Hepatocyte (in vitro differentiated cells): ENCODE measurements around the gene FIS1. TPM values are rescaled to one million over a fixed set of nuclear protein-coding genes. Genes with fewer than 3 reads are reported as not detected.

Experiments used
- DNase-seq: peaks from one replicate; pipeline ENCODE4 v3.0.0-alpha.2; 2016; ENCODE audit warnings: low spot score
- H2AFZ ChIP-seq: fragments of 200-600 bp; sonication (generic); 2 replicates; pipeline ENCODE4 v1.6.0; 2016; ENCODE audit warnings: antibody characterized with exemption, mild to moderate bottlenecking
- H3K27ac ChIP-seq: fragments of 200-600 bp; sonication (generic); 2 replicates; pipeline ENCODE4 v1.5.1; 2016; ENCODE audit warnings: mild to moderate bottlenecking
- H3K27me3 ChIP-seq: fragments of 200-600 bp; sonication (generic); 2 replicates; pipeline ENCODE4 v1.6.1; 2016
- H3K36me3 ChIP-seq: fragments of 200-600 bp; sonication (generic); replicated peaks from 2 replicates; pipeline ENCODE4 v1.5.1; 2016; ENCODE audit warnings: low read depth; ENCODE audit not compliant: insufficient read depth
- H3K4me1 ChIP-seq: fragments of 200-600 bp; sonication (generic); 2 replicates; pipeline ENCODE4 v1.5.1; 2016; ENCODE audit warnings: mild to moderate bottlenecking, moderate library complexity; ENCODE audit not compliant: insufficient read depth
- H3K4me2 ChIP-seq: fragments of 200-600 bp; sonication (generic); 2 replicates; pipeline ENCODE4 v1.6.0; 2016
- H3K4me3 ChIP-seq: fragments of 200-600 bp; sonication (generic); 2 replicates; pipeline ENCODE4 v1.5.1; 2016; ENCODE audit warnings: mild to moderate bottlenecking
- H3K79me2 ChIP-seq: fragments of 200-600 bp; sonication (generic); 2 replicates; pipeline ENCODE4 v1.6.0; 2017; ENCODE audit warnings: mild to moderate bottlenecking
- H3K9me2 ChIP-seq: fragments of 200-600 bp; sonication (generic); replicated peaks from 2 replicates; pipeline ENCODE4 v1.6.0; 2017; ENCODE audit warnings: mild to moderate bottlenecking; ENCODE audit not compliant: insufficient read depth
- H3K9me3 ChIP-seq: fragments of 200-600 bp; sonication (generic); 2 replicates; pipeline ENCODE4 v1.5.1; 2016; ENCODE audit warnings: low read depth, mild to moderate bottlenecking
- H4K20me1 ChIP-seq: fragments of 200-600 bp; sonication (generic); 2 replicates; pipeline ENCODE4 v1.6.0; 2016; ENCODE audit warnings: mild to moderate bottlenecking; ENCODE audit not compliant: insufficient read depth, poor library complexity, severe bottlenecking
- EZH2 ChIP-seq: fragments of 200-600 bp; sonication (generic); IDR thresholded peaks from 2 replicates; pipeline ENCODE4 v1.6.1; 2016; ENCODE audit warnings: antibody characterized with exemption, mild to moderate bottlenecking, borderline replicate concordance
- EZH2phosphoT487 ChIP-seq: fragments of 200-600 bp; sonication (generic); IDR thresholded peaks from one replicate; pipeline ENCODE4 v1.6.1; 2018; ENCODE audit warnings: antibody characterized with exemption, mild to moderate bottlenecking, low read depth, moderate library complexity; ENCODE audit not compliant: unreplicated experiment, severe bottlenecking
- WGBS: methylation state at CpG from one replicate; pipeline ENCODE4 v1.1.6; 2016; ENCODE audit warnings: low lambda C conversion rate; ENCODE audit errors: missing lambda C conversion rate; 5-methylcytosine and 5-hydroxymethylcytosine counted together
- polyA plus RNA-seq: library from polyadenylated mRNA; unstranded; fragments of >200 nt; fragmentation: Nextera tagmentation; extraction: Ambion mirVana; gene quantifications from 2 replicates; pipeline ENCODE4 v1.2.1, GENCODE V29; 2016
- total RNA-seq: library from RNA; depleted of rRNA; stranded (reverse); fragments of >200 nt; gene quantifications from 2 replicates; pipeline ENCODE4 v1.2.3, GENCODE V29; 2014
- TF ChIP-seq, protein P1 (sequence below): fragments of 200-600 bp; sonication (generic); IDR thresholded peaks from 2 replicates; pipeline ENCODE4 v1.5.1; 2016; ENCODE audit warnings: antibody characterized with exemption, mild to moderate bottlenecking; ENCODE audit not compliant: poor library complexity

Gene FIS1
- total and polyA plus RNA-seq, 2 experiments from 2014 or later: 150 to 193 TPM

GRCh38 chr7:101251871-101252659, 7.2 kb upstream of the FIS1 start:
- no peaks in the 10 kb centered on the region for H3K27me3 ChIP-seq
- peak overlapping the region; percentile 83 for H3K4me2 ChIP-seq
- peaks cover 40% of the 10 kb centered on the region for H3K79me2 ChIP-seq
- no peaks in the 10 kb centered on the region for H3K9me3 ChIP-seq
- 1% methylated on average over 46 of the region's 55 CpGs for WGBS
- H2AFZ ChIP-seq: peak overlapping the region; percentile 76
- TF ChIP-seq EZH2phosphoT487: no peak
- no peak for TF ChIP-seq EZH2
- TF ChIP-seq, protein P1, sequence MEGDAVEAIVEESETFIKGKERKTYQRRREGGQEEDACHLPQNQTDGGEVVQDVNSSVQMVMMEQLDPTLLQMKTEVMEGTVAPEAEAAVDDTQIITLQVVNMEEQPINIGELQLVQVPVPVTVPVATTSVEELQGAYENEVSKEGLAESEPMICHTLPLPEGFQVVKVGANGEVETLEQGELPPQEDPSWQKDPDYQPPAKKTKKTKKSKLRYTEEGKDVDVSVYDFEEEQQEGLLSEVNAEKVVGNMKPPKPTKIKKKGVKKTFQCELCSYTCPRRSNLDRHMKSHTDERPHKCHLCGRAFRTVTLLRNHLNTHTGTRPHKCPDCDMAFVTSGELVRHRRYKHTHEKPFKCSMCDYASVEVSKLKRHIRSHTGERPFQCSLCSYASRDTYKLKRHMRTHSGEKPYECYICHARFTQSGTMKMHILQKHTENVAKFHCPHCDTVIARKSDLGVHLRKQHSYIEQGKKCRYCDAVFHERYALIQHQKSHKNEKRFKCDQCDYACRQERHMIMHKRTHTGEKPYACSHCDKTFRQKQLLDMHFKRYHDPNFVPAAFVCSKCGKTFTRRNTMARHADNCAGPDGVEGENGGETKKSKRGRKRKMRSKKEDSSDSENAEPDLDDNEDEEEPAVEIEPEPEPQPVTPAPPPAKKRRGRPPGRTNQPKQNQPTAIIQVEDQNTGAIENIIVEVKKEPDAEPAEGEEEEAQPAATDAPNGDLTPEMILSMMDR: no peak
- peaks cover 4% of the 10 kb centered on the region for H4K20me1 ChIP-seq
- H3K4me1 ChIP-seq: peaks cover 12% of the 10 kb centered on the region
- no peaks in the 10 kb centered on the region for H3K36me3 ChIP-seq
- peak overlapping the region; percentile 47 for H3K4me3 ChIP-seq
- peak; percentile 99 for DNase-seq
- H3K27ac ChIP-seq: peak overlapping the region; percentile 78
- no peaks in the 10 kb centered on the region for H3K9me2 ChIP-seq

DNA sequence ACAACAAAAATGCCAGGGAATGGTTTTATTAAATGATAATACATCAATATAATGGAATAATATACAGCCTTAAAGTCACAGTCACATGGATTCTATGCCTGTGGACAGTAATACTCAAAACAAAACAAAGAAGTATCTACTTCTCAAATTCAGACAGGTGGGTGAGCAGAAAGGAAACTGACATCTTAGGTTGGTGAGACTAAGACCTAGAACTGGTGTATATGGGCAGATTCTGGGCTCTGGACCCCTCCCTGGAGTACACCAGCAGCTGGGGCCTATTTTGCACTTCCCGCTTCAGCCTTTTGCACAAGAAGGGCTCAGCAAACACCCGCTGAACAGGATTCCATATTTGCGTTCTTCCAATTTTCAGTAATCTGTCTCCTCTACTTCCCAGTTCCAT, 5.4 kb upstream of the FIS1 start:
- Histone ChIP-seq H3K79me2 (peaks cover 58% of the 10 kb centered on the region), H3K27me3 (no peaks in the 10 kb centered on the region), H3K9me3 (no peaks in the 10 kb centered on the region), H4K20me1 (peaks cover 4% of the 10 kb centered on the region), H3K36me3 (no peaks in the 10 kb centered on the region), H3K4me3 (no peak overlapping the region), H3K27ac (no peak overlapping the region), H3K4me2 (peak overlapping the region; percentile 83), H3K4me1 (peaks cover 12% of the 10 kb centered on the region), H2AFZ (no peak overlapping the region), H3K9me2 (no peaks in the 10 kb centered on the region)
- 93% methylated on average over 3 of the region's 3 CpGs for WGBS
- DNase-seq: no peak
- no peak for TF ChIP-seq EZH2
- TF ChIP-seq EZH2phosphoT487: no peak
- TF ChIP-seq, protein P1: no peak

GRCh38 chr7:101248276-101248675, 3.4 kb upstream of the FIS1 start:
- Histone ChIP-seq H4K20me1 (peaks cover 7% of the 10 kb centered on the region), H3K9me3 (no peaks in the 10 kb centered on the region), H3K36me3 (no peaks in the 10 kb centered on the region), H3K4me2 (no peak overlapping the region), H3K4me3 (no peak overlapping the region), H3K79me2 (peaks cover 64% of the 10 kb centered on the region), H3K27ac (no peak overlapping the region), H3K9me2 (no peaks in the 10 kb centered on the region), H3K27me3 (no peaks in the 10 kb centered on the region), H3K4me1 (peaks cover 19% of the 10 kb centered on the region), H2AFZ (no peak overlapping the region)
- 100% methylated on average over 5 of the region's 5 CpGs for WGBS
- DNase-seq: no peak
- TF ChIP-seq, protein P1: no peak
- TF ChIP-seq EZH2phosphoT487 (no peak), EZH2 (no peak)
